ENCODE data around the gene STAC3. TPM values are rescaled to one million over a fixed set of nuclear protein-coding genes. Genes with fewer than 3 reads are reported as not detected.

STAC3 gene
- total RNA-seq, 1 experiment from 2014 or later: 2.5 TPM

DNA sequence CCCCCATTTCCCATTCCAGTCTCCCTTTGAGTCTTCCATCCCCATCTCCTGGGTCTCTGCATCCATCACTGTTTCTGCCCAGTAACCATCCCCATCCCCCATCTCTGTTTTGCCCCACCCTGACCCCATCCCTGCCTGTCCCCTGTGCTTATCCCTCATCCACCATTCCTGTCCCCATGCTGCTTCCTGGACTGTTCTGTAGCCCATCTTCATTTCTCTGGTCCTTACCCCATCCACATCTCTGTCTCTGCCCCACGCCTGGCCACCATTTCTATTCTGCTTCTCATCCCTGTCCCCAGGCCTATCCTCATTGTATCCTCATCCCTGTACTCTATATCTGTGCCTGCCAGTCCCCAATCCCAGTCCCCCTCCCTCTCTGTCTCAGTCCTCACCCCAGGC, 30.2 kb downstream of the STAC3 start:
- Histone ChIP-seq H3K9me3 (ENCODE audit: control insufficient read depth in 1 of 2, insufficient read depth in 1 of 2, low read depth in 1 of 2, low read length in 2 of 2) (no peaks in the 10 kb centered on the region), H3K79me2 (ENCODE audit: insufficient read depth, low read length) (no peaks in the 10 kb centered on the region), H2AFZ (ENCODE audit: low read depth, low read length, poor library complexity, severe bottlenecking) (no peak overlapping the region), H3K9me2 (ENCODE audit: insufficient read depth) (no peaks in the 10 kb centered on the region), H3K27ac (ENCODE audit: low read depth, low read length) (no peak overlapping the region), H3K4me1 (ENCODE audit: control insufficient read depth in 1 of 2, insufficient read depth in 2 of 2, low read length in 2 of 2) (peaks cover 6 to 25% of the 10 kb centered on the region in 2 experiments; a peak in 3 of 4 replicates), H3K27me3 (ENCODE audit: insufficient read depth, low read length) (no peaks in the 10 kb centered on the region), H4K20me1 (ENCODE audit: insufficient read depth) (no peaks in the 10 kb centered on the region), H3K4me3 (replicated peaks in 1 of 2; ENCODE audit: low read depth in 1 of 2, low read length in 2 of 2) (no peak overlapping the region), H3K36me3 (ENCODE audit: control insufficient read depth in 1 of 2, insufficient read depth in 2 of 2, low read length in 2 of 2) (no peaks in the 10 kb centered on the region), H3K4me2 (ENCODE audit: low read length) (no peak overlapping the region), H3K9ac (ENCODE audit: low read length) (no peak overlapping the region)
- ATAC-seq (no peak), DNase-seq (ENCODE audit: low read depth, low spot score) (no peak)
- TF ChIP-seq EZH2 (IDR thresholded peaks at IDR 0.05) (no peak), SP1 (IDR thresholded peaks at IDR 0.05; ENCODE audit: low read depth) (no peak), JUND (IDR thresholded peaks at IDR 0.05) (no peak), SRF (IDR thresholded peaks at IDR 0.05; ENCODE audit: low read depth) (no peak), ZNF274 (IDR thresholded peaks at IDR 0.05; ENCODE audit: low read depth, low read length) (no peak), CBX3 (IDR thresholded peaks at IDR 0.05; ENCODE audit: low read depth) (no peak), EZH2phosphoT487 (IDR thresholded peaks at IDR 0.05; ENCODE audit: borderline replicate concordance) (no peak), CEBPB (IDR thresholded peaks at IDR 0.05; ENCODE audit: low read depth) (no peak)
- TF ChIP-seq, protein P1, sequence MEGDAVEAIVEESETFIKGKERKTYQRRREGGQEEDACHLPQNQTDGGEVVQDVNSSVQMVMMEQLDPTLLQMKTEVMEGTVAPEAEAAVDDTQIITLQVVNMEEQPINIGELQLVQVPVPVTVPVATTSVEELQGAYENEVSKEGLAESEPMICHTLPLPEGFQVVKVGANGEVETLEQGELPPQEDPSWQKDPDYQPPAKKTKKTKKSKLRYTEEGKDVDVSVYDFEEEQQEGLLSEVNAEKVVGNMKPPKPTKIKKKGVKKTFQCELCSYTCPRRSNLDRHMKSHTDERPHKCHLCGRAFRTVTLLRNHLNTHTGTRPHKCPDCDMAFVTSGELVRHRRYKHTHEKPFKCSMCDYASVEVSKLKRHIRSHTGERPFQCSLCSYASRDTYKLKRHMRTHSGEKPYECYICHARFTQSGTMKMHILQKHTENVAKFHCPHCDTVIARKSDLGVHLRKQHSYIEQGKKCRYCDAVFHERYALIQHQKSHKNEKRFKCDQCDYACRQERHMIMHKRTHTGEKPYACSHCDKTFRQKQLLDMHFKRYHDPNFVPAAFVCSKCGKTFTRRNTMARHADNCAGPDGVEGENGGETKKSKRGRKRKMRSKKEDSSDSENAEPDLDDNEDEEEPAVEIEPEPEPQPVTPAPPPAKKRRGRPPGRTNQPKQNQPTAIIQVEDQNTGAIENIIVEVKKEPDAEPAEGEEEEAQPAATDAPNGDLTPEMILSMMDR (IDR thresholded peaks at IDR 0.05 in 2 of 3, conservative IDR thresholded peaks at IDR 0.05 in 1 of 3; ENCODE audit: borderline replicate concordance in 1 of 3, insufficient read depth in 1 of 3, low read depth in 2 of 3, low read length in 2 of 3): no peak
- TF ChIP-seq, protein P2, sequence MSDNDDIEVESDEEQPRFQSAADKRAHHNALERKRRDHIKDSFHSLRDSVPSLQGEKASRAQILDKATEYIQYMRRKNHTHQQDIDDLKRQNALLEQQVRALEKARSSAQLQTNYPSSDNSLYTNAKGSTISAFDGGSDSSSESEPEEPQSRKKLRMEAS (IDR thresholded peaks at IDR 0.05): no peak
- TF ChIP-seq, protein P3, sequence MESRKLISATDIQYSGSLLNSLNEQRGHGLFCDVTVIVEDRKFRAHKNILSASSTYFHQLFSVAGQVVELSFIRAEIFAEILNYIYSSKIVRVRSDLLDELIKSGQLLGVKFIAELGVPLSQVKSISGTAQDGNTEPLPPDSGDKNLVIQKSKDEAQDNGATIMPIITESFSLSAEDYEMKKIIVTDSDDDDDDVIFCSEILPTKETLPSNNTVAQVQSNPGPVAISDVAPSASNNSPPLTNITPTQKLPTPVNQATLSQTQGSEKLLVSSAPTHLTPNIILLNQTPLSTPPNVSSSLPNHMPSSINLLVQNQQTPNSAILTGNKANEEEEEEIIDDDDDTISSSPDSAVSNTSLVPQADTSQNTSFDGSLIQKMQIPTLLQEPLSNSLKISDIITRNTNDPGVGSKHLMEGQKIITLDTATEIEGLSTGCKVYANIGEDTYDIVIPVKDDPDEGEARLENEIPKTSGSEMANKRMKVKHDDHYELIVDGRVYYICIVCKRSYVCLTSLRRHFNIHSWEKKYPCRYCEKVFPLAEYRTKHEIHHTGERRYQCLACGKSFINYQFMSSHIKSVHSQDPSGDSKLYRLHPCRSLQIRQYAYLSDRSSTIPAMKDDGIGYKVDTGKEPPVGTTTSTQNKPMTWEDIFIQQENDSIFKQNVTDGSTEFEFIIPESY (IDR thresholded peaks at IDR 0.05; ENCODE audit: extremely low read depth, insufficient replicate concordance, low read length): no peak
- CTCF ChIA-PET: no interaction called here
- intact Hi-C loops (cut with micrococcal nuclease): no loop called here
- RAD21 ChIA-PET (ENCODE audit: low non-redundant PET in 1 of 2, low total read pairs in 2 of 2, uncharacterized antibody in 2 of 2, unreplicated experiment in 2 of 2): no interaction called here
- BruUV-seq (replicated peaks): no TSS peak
- POLR2A ChIA-PET: no interaction called here
